Glutamatergic neuron (in vitro differentiated cells): ENCODE results near the gene USP35. TPM values are rescaled to one million over a fixed set of nuclear protein-coding genes. Genes with fewer than 3 reads are reported as not detected.

Experiments used
- DNase-seq: peaks from one replicate; pipeline ENCODE4 v3.0.0; 2022
- H3K27ac Mint-ChIP-seq: one replicate; pipeline ENCODE4 v1.8.0; 2020; ENCODE audit warnings: mild to moderate bottlenecking, mixed read lengths, inconsistent platforms; ENCODE audit not compliant: unreplicated experiment
- H3K27me3 Mint-ChIP-seq: one replicate; pipeline ENCODE4 v1.8.0; 2020; ENCODE audit warnings: mild to moderate bottlenecking, moderate library complexity, mixed read lengths, inconsistent platforms; ENCODE audit not compliant: unreplicated experiment
- H3K36me3 Mint-ChIP-seq: one replicate; pipeline ENCODE4 v1.8.0; 2020; ENCODE audit warnings: mild to moderate bottlenecking, mixed read lengths, inconsistent platforms; ENCODE audit not compliant: unreplicated experiment
- H3K4me1 Mint-ChIP-seq: one replicate; pipeline ENCODE4 v1.8.0; 2020; ENCODE audit warnings: mild to moderate bottlenecking, low read depth, mixed read lengths, inconsistent platforms; ENCODE audit not compliant: unreplicated experiment
- H3K4me3 Mint-ChIP-seq: one replicate; pipeline ENCODE4 v1.8.0; 2020; ENCODE audit warnings: mild to moderate bottlenecking, mixed read lengths, inconsistent platforms; ENCODE audit not compliant: unreplicated experiment
- H3K9me3 Mint-ChIP-seq: one replicate; pipeline ENCODE4 v1.8.0; 2020; ENCODE audit warnings: mild to moderate bottlenecking, moderate library complexity, mixed read lengths, inconsistent platforms; ENCODE audit not compliant: unreplicated experiment
- total RNA-seq: library from RNA; stranded (reverse); fragmentation: NEBNext Ultra II Directional; extraction: Animal tissue kit (Norgen Biotek cat#: 25700); gene quantifications from one replicate; pipeline ENCODE4 v1.2.1, GENCODE V29; 2021; ENCODE audit not compliant: unreplicated experiment
- TF ChIP-seq, protein P1 (sequence below): fragments of 200-600 bp; sonication (generic); IDR thresholded peaks from one replicate; pipeline ENCODE4 v1.5.0; 2021; ENCODE audit not compliant: partially characterized antibody, unreplicated experiment

Gene USP35
- total RNA-seq, 1 donor from 2014 or later, result 34.2 TPM

DNA sequence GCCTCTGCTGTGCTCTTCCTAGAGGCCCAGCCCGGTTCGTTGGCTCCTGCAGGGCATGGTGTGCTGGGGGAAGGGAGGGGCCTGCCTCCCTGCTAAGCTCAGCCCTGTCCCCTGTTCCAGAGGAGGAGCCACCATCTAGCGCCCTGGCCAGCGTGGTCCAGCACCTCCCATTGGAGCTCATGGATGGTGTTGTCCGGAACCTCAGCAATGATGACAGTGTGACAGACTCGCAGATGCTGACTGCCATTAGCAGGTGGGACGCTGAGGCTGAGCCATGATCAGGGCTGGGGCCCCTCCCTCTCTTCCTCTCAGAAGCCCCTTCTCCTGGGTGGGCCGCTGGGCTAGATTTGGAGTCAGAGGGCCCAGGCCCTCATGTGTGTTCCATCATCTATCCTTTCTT lies 9.1 kb downstream of the USP35 start:
- Mint-ChIP-seq H3K9me3 (peaks cover 10% of the 10 kb centered on the region), H3K4me1 (peaks cover 7% of the 10 kb centered on the region), H3K4me3 (no peak overlapping the region), H3K27me3 (peaks cover 7% of the 10 kb centered on the region), H3K36me3 (peaks cover 10% of the 10 kb centered on the region), H3K27ac (no peak overlapping the region)
- TF ChIP-seq, protein P1, sequence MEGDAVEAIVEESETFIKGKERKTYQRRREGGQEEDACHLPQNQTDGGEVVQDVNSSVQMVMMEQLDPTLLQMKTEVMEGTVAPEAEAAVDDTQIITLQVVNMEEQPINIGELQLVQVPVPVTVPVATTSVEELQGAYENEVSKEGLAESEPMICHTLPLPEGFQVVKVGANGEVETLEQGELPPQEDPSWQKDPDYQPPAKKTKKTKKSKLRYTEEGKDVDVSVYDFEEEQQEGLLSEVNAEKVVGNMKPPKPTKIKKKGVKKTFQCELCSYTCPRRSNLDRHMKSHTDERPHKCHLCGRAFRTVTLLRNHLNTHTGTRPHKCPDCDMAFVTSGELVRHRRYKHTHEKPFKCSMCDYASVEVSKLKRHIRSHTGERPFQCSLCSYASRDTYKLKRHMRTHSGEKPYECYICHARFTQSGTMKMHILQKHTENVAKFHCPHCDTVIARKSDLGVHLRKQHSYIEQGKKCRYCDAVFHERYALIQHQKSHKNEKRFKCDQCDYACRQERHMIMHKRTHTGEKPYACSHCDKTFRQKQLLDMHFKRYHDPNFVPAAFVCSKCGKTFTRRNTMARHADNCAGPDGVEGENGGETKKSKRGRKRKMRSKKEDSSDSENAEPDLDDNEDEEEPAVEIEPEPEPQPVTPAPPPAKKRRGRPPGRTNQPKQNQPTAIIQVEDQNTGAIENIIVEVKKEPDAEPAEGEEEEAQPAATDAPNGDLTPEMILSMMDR, result no peak
- DNase-seq, result no peak

DNA sequence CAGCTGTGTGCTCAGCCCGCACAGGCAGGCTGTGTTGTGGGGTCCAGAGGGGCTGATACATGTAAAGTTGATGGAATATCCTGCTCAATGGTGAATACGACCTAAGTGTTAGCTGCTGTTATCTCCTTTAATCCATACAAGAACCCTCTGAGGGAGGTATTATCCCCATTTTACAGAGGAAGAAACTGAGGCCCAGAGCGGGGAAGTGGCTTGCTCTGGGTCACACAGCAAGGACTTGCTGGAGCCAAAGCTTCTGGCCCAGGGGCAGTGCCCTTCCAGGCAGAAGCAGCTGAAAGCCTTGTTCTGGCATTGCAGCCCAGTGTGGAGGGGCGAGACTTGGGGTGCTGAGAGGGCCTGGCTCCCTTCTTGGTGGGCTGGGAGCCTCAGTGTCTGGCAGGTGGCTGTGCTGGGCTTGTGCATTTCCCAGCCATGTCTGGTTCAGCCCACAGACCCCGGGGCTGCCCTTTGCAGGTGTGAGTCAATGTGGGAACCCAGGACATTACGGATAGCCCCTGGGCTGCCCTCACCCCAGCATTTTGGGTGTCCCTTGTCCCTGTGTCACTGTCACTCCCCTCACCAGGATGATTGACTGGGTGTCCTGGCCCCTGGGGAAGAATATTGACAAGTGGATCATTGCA lies 10.4 kb downstream of the USP35 start:
- H3K9me3 Mint-ChIP-seq, result peaks cover 8% of the 10 kb centered on the region
- H3K27ac Mint-ChIP-seq, result peak overlapping the region; percentile 12
- H3K36me3 Mint-ChIP-seq, result peaks cover 10% of the 10 kb centered on the region
- H3K27me3 Mint-ChIP-seq, result peaks cover 6% of the 10 kb centered on the region
- no peak for DNase-seq
- H3K4me1 Mint-ChIP-seq, result peaks cover 5% of the 10 kb centered on the region
- TF ChIP-seq, protein P1, result no peak
- no peak overlapping the region for H3K4me3 Mint-ChIP-seq

DNA sequence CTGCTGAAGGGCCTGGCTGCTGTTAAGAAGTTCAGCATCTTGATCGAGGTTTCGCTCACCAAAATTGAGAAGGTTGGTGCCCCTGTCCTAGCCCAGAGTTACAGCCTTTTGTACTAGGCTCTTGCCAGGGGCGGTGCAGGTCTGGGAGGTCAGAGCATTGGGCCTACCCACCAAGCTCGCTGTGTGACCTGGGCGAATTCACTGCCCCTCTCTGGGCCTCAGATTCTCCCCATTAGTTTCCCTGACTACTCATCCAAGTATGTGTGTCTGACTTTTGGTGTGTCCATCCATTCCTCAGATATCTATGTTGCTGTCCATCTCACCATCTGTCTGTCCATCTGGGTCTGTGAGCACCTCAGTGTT lies 10.9 kb downstream of the USP35 start:
- peaks cover 6% of the 10 kb centered on the region for H3K36me3 Mint-ChIP-seq
- TF ChIP-seq, protein P1, result no peak
- H3K4me1 Mint-ChIP-seq, result peaks cover 3% of the 10 kb centered on the region
- DNase-seq, result no peak
- H3K27me3 Mint-ChIP-seq, result peaks cover 2% of the 10 kb centered on the region
- peaks cover 5% of the 10 kb centered on the region for H3K9me3 Mint-ChIP-seq
- no peak overlapping the region for H3K27ac Mint-ChIP-seq
- H3K4me3 Mint-ChIP-seq, result no peak overlapping the region

DNA sequence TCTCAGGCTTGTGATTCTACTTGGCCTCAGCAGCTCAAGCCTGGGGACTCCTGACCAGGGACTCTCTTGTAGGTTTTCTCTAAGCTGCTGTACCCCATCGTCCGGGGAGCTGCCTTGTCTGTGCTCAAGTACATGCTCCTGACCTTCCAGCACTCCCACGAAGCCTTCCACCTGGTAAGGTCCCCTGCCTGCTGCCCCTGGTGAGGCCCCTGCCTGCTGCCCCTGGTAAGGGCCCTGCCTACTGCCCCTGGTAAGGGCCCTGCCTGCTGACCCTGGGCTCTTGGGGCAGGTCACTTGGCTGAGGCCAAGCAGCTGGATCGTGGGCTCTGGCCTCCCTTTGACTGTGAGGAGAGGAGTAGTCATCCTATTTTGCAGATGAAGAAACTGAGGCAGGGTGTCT lies 11.3 kb downstream of the USP35 start:
- Mint-ChIP-seq H3K27ac (no peak overlapping the region), H3K9me3 (peaks cover 5% of the 10 kb centered on the region), H3K4me3 (no peak overlapping the region), H3K36me3 (peaks cover 5% of the 10 kb centered on the region), H3K4me1 (no peaks in the 10 kb centered on the region), H3K27me3 (no peaks in the 10 kb centered on the region)
- TF ChIP-seq, protein P1, result no peak
- no peak for DNase-seq

DNA sequence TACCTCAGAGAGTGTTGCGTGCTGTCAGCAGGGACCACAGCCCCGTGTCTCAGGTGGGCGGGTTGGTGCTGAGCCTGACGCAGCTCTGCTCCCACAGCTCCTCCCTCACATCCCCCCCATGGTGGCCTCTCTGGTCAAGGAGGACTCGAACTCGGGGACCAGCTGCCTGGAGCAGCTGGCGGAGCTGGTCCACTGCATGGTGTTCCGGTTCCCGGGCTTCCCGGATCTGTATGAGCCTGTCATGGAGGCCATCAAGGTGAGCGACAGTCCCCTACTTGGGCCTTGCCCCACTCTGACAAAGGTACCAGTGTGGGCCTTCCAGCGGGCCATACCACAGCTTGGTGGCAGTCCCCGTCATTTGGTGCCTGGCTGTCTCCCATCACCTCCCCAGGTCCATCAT lies 11.8 kb downstream of the USP35 start:
- H3K4me1 Mint-ChIP-seq, result no peaks in the 10 kb centered on the region
- H3K4me3 Mint-ChIP-seq, result no peak overlapping the region
- H3K27ac Mint-ChIP-seq, result no peak overlapping the region
- TF ChIP-seq, protein P1, result no peak
- H3K9me3 Mint-ChIP-seq, result peaks cover 5% of the 10 kb centered on the region
- no peaks in the 10 kb centered on the region for H3K27me3 Mint-ChIP-seq
- H3K36me3 Mint-ChIP-seq, result peaks cover 5% of the 10 kb centered on the region
- no peak for DNase-seq
